Measurements from ENCODE around the gene PDE6D. TPM values are rescaled to one million over a fixed set of nuclear protein-coding genes. Genes with fewer than 3 reads are reported as not detected.

The PDE6D gene
- total and polyA plus RNA-seq, 2 of the 13 experiments (the other 11 are each of a cell fraction or from before 2014, with no cell fraction given): 14.1 to 23.2 TPM

DNA sequence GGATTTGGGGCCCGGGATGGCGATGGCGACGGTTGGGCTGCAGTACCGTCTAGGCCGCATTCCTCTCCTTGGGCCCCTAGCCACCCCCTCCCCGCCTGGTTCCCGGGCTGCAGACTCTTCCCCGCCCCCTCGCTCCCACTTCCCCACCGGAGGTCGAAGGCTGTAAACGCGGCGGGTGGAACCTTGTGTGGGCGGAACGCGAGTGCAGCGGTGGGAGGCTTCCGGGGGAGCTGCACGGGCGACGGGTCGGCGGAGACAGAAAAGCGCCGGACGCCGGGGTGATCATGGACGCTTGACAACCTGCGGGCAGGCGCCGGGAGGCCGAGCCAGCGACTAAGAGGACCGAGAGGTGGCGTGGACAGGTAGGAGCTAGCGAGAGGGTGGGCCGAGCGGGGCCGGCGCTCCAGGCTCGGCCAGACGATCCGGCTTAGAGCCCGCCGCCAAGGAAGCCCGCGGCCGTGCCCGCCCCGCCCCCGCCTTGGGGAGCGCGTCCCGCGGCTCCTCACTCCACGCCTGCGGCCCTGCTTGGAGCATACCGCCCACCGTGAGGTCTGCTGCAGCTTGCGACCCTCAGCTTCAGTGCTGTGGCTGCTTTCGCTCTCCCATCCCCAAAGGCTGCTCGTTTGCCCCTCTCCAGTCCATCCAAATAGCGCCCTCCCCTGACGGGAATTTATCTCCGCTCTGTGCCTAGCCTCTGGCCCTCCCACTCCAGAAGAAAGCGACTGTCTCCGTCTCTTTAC is 5.3 kb upstream of the PDE6D start, which contains the start of gene COPS7B (continued):
- TF ChIP-seq, protein P1, sequence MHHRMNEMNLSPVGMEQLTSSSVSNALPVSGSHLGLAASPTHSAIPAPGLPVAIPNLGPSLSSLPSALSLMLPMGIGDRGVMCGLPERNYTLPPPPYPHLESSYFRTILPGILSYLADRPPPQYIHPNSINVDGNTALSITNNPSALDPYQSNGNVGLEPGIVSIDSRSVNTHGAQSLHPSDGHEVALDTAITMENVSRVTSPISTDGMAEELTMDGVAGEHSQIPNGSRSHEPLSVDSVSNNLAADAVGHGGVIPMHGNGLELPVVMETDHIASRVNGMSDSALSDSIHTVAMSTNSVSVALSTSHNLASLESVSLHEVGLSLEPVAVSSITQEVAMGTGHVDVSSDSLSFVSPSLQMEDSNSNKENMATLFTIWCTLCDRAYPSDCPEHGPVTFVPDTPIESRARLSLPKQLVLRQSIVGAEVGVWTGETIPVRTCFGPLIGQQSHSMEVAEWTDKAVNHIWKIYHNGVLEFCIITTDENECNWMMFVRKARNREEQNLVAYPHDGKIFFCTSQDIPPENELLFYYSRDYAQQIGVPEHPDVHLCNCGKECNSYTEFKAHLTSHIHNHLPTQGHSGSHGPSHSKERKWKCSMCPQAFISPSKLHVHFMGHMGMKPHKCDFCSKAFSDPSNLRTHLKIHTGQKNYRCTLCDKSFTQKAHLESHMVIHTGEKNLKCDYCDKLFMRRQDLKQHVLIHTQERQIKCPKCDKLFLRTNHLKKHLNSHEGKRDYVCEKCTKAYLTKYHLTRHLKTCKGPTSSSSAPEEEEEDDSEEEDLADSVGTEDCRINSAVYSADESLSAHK (CRISPR knock-in tag; IDR thresholded peaks at IDR 0.05; ENCODE audit: borderline replicate concordance): peak; percentile 25; the same call in 1 of the 2 replicates
- TF ChIP-seq ZNF230 (CRISPR knock-in tag; IDR thresholded peaks at IDR 0.05) (peak; percentile 96), SIX4 (CRISPR knock-in tag; IDR thresholded peaks at IDR 0.05) (peak; percentile 69), CEBPZ (IDR thresholded peaks at IDR 0.05; ENCODE audit: low read length) (no peak), PRDM15 (CRISPR knock-in tag; IDR thresholded peaks at IDR 0.05) (peak; percentile 59; the same call in 1 of the 2 replicates), GMEB2 (CRISPR knock-in tag; IDR thresholded peaks at IDR 0.05; ENCODE audit: low read depth) (peak; percentile 68), TCF7 (IDR thresholded peaks at IDR 0.05; ENCODE audit: low read depth) (no peak), FOXJ3 (CRISPR knock-in tag; IDR thresholded peaks at IDR 0.05; ENCODE audit: borderline replicate concordance) (peak; percentile 55; the same call in 1 of the 2 replicates), CBX2 (IDR thresholded peaks at IDR 0.05; ENCODE audit: low read depth, low read length) (no peak; the same call in 1 of the 2 replicates), CBX2 (CRISPR knock-in tag; IDR thresholded peaks at IDR 0.05; ENCODE audit: low read depth) (no peak; the same call in 1 of the 2 replicates), ZNF225 (CRISPR knock-in tag; IDR thresholded peaks at IDR 0.05) (peak; percentile 93), IRF9 (CRISPR knock-in tag; IDR thresholded peaks at IDR 0.05; ENCODE audit: borderline replicate concordance) (peak; percentile 97)
- TF ChIP-seq, protein P2, sequence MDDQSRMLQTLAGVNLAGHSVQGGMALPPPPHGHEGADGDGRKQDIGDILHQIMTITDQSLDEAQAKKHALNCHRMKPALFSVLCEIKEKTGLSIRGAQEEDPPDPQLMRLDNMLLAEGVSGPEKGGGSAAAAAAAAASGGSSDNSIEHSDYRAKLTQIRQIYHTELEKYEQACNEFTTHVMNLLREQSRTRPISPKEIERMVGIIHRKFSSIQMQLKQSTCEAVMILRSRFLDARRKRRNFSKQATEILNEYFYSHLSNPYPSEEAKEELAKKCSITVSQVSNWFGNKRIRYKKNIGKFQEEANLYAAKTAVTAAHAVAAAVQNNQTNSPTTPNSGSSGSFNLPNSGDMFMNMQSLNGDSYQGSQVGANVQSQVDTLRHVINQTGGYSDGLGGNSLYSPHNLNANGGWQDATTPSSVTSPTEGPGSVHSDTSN (CRISPR knock-in tag; IDR thresholded peaks at IDR 0.05; ENCODE audit: borderline replicate concordance): no peak
